ACHN (cell line): ENCODE results near the gene XRN1.
"Not testable (repeated sequence)": the region's sequence is repeated elsewhere in the genome, so short reads cannot be mapped to it uniquely, and the experiment has no call there.

Experiments used
- DNase-seq: peaks from one replicate; pipeline ENCODE4 v3.0.0-alpha.2; 2015
- in situ Hi-C: cut with HindIII; loops from 2 replicates; pipeline ENCODE4 v1.10.0; 2017; ENCODE audit warnings: low sequenced_read_pairs, low pct_ligation_motif_present, low pct_unique_long_range_greater_than_20kb

XRN1 gene

DNA sequence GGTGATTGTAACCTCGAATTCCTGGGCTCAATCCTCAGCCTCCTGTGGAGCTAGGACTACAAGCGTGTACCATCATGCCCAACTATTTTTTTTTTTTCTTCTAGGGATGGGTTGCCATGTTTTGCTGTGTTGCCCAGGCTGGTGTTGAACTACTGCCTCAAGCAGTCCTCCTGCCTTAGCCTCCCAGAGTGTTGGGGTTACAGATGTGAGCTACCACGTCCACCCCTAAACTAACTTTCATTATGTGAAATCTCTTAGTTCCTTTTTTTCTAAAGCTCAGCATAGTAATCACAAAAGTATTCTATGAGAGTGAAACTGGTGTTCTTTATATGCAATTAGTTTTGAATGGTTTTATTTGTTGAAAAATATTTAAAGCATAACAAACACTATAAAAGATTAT lies 92.1 kb downstream of the XRN1 start:
- in situ Hi-C loops = no loop called here
- DNase-seq = no peak

DNA sequence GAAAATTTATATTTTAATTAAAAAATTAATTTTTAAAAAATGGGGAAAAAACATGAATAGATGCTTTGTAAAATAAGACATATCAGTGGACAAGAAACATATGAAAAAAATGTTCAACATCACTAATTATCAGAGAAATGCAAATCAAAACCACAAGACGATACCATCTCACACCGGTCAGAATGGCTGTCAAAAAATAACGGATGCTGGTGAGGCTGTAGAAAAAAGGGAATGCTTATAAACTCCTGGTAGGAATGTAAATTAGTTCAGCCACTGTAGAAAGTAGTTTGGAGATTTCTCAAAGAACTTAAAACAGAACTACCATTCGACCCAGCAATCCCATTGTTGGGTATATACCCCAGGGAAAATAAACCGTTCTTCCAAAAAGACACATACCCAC lies 93.8 kb downstream of the XRN1 start:
- DNase-seq = no peak
- in situ Hi-C loops = no loop called here

DNA sequence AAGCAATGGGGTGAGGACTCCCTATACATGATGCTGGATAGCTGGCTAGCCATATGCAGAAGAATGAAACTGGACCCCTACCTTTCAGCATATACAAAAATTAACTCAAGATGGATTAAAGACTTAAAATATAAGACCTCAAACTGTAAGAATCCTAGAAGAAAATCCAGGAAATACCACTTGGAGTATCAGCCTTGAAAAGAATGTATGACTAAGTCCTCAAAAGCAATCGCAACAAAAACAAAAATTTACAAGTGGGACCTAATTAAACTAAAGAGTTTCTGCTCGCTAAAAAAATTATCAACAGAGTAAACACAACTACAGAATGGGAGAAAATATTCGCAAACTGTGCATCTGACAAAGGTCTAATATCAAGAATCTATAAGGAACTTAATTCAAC lies 94.3 kb downstream of the XRN1 start:
- in situ Hi-C loops = no loop called here
- no peak for DNase-seq

DNA sequence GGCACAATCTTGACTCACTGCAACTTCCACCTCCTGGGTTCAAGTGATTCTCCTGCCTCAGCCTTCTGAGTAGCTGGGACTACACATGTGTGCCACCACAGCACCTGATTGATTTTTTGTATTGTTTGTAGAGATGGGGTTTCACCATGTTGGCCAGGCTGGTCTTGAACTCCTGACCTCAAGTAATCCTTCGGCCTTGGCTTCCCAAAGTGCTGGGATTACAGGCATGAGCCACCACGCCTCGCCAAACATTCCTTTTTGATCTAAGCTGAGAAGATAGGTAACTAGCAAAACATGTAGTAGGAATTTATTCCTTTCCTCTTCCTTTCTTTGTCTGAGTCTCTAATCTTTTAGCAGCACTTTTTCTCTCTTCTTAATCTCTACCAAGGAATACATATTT lies 95.1 kb downstream of the XRN1 start:
- DNase-seq, in situ Hi-C loops: not testable (repeated sequence)

DNA sequence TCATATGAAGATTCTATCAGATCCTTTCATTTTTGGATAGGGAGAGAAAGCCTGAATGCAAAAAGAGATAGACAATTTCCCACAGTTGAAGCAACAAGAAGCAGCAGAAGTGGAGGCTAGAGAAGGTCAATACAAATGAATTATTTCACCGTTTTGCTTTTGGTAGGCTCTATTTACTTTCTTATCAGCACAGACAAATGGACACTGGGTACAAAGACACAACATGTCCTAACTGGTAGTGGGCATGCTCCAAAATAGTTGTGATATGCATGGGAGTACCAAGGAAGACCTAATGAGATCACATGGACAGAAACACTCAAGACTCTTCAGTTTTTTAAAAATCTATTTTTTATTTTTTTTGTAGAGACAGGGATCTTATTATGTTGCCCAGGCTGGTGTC lies 99.4 kb downstream of the XRN1 start:
- no peak for DNase-seq
- in situ Hi-C loops = no loop called here

DNA sequence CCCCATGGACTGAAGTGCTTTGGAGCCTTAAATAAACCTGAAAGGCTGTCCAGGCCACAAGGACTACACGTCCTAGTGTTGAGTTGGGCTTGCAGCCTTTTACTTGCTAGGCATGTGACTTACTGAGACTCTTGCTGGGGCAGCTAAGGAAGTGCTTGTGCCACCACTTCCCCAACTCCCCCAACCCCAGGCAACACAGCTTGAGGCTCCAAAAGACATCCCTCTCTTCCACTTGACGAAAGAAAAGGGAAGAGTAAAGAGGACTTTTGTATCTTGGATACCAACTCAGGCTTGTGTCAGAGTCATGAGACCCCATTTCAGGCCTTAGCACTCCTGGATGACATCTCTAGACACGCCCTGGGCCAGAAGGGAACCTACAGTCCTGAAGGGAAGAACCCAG lies 109.8 kb downstream of the XRN1 start:
- DNase-seq = no peak
- in situ Hi-C loops = no loop called here

DNA sequence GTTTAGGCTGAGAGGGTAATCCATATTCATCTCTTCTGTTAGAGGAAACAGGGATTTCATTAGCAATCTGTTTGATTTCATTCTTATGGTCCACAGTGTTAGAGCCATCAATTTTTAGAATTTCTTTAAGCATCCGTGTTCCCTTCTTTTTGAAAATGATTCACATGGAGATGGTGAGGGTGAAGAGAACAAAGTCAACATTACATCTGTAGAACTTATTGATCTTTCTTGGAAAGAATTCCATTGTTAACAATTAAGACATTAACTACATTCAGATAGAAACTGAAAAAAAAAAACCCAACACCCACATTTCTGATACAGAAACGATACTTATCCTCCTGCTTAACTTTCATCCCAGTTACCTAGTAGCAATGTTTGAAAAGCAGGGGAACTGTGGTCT lies 115.4 kb downstream of the XRN1 start:
- in situ Hi-C loops = no loop called here
- no peak for DNase-seq

DNA sequence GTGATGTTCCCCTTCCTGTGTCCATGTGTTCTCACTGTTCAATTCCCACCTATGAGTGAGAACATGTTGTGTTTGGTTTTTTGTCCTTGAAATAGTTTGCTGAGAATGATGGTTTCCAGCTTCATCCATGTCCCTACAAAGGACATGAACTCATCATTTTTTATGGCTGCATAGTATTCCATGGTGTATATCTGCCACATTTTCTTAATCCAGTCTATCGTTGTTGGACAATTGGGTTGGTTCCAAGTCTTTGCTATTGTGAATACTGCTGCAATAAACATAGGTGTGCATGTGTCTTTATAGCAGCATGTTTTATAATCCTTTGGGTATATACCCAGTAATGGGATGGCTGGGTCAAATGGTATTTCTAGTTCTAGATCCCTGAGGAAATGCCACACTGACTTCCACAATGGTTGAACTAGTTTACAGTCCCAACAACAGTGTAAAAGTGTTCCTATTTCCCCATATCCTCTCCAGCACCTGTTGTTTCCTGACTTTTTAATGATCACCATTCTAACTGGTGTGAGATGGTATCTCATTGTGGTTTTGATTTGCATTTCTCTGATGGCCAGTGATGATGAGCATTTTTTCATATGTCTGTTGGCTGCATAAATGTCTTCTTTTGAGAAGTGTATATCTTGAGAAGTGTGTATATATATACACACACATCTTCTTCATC lies 123.4 kb downstream of the XRN1 start:
- in situ Hi-C loops, DNase-seq: not testable (repeated sequence)

DNA sequence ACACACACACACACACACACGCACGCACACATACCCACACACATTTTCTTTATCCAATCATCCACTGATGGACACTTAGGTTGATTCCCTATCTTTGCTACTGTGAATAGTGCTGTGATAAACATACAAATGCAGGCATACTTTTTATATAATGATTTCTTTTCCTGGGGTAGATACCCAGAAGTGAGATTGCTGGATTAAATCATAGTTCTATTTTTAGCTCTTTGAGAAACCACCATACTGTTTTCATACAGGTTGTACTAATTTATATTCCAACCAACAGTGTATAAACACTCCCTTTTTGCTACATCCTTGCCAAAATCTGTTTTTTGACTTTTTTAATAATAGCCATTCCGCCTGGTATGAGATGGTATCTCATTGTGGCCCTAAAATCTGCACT lies 127.9 kb downstream of the XRN1 start:
- no peak for DNase-seq
- in situ Hi-C loops = no loop called here

DNA sequence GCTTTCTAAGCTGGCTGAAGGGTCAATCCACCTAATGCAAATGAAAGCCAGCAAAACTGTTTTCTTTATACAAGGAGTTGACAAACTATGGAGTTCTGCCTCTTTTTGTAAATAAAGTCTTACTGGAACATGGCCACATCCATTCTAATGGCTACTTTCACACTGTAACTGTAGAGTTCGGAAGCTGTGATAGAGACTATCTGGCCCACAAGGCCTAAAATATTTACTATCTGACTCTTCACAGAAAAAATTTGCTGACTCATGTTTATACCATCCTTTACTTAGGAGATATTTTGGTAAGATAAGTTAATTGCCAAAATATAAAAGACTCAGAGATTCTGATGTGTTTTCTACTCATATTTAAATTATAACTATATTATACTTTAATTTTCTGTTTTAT lies 128.7 kb downstream of the XRN1 start:
- in situ Hi-C loops = no loop called here
- DNase-seq = no peak

DNA sequence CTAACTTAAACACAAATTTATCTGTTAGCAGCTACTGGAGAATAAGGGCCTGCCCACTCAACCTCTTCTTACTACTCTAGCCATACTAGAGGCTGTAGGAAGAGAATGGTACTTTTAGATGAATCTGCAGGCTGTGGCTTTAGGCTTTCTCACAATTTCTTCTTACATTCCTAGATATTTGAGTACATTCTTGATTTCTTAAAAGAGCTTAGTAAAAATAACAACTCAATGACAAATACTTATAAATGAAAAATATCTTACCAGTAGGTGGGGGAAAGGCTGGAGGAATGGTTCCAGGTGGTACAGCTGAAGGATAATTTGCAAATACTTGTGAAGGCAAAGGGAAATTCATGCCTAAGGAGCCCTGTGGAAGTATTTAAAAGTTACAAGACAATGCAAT lies 129.5 kb downstream of the XRN1 start:
- no peak for DNase-seq
- in situ Hi-C loops = no loop called here

DNA sequence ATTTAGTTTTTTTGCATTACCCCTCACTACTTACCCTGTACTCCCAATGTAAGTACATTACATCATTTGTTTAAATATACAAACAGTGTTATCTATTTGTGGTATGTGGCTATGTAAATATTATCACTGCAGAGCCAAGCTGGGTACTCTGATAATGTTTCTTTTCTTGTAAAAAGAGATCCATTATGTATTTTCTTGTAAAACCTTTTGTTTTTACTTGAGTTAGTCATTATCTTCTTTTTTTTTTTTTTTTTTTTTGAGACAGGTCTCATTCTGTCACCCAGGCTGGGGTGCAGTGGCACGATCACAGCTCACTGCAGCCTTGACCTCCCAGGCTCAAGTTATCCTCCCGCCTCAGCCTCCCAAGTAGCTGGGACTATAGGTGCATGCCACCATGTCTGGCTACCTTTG lies 131.9 kb downstream of the XRN1 start:
- not testable (repeated sequence) for DNase-seq

DNA sequence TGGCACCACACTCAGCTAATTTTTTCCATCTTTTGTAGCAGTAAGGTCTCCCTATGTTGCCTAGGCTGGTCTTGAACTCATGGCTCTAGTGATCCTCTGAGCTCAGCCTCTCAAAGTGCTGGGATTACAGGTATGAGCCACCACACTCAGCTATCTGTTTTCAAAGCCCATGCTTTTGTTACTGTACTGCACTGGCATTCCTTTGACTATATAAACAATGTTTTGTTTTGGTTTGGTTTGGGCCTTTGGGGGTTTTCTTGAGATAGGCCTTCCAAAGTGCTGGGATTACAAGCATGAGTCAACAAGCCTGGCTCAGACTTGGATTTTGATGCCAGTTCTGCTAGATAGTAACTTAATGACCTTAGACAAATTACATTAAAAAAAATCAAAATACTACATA lies 132.8 kb downstream of the XRN1 start:
- DNase-seq = no peak
- in situ Hi-C loops = no loop called here

More for the DNA sequence above, 131.9 kb downstream of the XRN1 start:
- in situ Hi-C loops = not testable (repeated sequence)

DNA sequence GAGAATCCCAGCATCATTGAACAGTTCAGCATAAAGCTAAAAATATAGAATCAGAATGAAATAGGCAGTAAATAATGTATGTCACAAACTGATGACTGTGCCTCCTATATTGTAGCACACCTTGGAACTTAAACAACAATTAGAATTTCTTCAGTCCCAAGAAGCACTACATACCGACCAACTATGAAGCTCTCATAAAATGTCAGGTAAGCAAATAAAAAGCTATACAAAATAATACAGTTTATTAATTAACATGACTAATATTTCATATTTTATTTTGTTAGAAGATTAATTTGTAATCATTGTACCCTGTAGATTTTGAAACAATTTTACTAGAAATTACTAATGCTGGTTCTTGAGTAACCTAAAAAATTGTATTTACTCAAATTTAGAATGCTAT lies 137.4 kb downstream of the XRN1 start:
- in situ Hi-C loops = no loop called here

DNA sequence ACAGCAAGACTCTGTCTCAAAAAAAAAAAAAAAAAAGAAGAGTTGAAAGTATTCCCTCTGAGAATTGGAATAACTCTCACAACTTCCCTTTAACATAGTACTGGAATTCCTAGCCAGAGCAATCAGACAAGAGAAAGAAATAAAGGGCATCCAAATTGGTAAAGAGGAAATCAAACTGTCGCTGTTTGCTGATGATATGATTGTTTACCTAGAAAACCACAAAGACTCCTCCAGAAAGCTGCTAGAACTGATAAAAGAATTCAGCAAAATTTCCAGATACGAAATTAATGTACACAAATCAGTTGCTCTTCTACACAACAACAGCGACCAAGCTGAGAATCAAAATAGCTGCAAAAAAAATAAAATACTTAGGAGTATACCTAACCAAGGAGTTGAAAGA lies 145.0 kb downstream of the XRN1 start:
- DNase-seq, in situ Hi-C loops: not testable (repeated sequence)

More for the DNA sequence above, 137.4 kb downstream of the XRN1 start:
- no peak for DNase-seq

DNA sequence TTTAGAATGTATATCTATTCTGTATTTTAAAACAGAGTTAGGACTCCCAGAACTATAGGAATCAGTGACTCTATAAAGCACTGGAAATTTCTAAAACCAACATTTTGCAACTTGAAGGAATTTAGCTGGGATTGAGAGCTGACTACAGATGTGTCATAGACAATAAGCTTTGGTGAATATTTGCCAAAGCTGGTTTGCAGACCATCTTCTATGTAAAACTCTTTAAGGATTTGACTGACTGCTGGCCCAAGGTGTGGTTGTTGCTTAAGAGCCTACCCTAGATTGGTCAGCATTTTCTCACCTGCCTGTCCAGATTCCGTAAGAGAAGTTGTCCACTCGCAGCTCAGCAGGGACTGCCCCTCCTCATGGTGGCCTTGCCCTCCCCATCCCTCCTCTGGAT lies 149.2 kb downstream of the XRN1 start:
- in situ Hi-C loops = no loop called here
- DNase-seq = no peak

DNA sequence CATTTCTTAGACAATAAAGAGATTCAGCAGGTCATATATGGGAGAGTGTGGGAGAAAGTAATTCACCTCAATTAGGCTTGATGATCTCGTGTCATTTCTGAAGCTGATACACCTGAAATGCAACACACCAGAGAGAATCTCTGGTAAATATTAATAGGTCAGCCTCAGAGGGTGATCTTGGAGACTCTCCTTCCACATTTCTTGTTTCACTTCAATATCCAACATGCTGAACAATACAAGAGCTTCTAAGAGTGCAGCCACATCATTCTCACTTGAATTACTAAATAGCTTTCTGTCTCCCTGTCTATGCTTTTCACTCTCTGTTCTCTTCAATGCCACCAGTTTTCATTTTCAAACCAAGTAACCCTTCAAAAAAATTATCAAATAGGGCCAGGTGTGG lies 151.3 kb downstream of the XRN1 start:
- no peak for DNase-seq
- in situ Hi-C loops = no loop called here

DNA sequence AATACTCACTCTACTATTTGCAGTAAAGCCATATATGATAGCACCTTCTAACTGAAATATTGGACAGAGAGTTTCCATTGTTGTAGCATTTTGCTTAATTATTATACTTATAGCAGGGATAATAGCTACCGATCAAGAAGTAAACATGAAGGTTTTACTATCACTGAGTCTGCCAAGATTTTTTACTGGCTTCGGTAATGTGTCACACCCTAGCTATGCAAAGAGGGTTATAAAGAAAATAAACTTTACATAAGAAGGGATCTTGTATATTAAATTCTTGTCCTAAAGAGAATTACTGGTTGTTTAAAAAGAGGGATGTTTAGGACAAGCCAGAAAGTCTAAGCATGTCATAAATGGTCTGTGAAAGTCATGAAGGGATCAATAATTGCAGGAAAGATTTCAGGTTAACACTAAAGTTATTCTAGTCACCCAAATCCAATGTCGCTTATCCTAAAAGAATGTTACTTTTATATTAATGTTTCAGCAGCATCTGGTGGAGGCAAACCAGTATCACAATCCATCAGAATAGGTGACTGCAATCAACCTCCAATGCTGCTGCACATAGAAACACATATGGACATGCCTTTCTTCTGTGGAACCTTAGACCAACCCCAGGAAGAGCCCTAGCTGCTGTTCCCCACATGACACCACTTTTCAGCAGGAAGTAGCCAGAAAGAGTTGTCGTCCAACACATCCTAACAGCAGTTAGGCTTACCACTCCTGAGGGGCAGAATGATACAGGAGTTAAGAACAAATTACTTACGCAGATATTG lies 159.8 kb downstream of the XRN1 start:
- in situ Hi-C loops = no loop called here

DNA sequence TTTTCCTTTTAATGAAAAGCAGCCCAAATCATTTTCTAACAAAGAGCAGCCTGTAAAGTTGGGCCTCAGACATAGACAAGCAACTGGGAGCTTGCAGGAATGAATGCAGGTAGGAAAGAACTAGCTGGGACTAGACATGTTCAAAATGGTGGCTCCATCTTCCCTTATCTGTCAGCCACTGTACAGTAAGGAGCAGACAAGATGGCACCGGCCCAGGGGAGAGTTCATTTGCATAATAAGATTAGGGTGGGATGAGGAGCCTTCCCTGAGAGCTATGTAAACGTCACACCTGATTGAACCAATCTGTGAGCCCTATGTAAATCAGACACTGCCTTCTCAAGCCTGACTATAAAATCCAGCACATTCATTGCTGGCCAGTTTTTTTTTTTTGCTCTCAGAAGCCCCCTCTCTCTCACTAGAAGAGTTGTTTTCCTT lies 162.7 kb downstream of the XRN1 start:
- DNase-seq = no peak
- in situ Hi-C loops = no loop called here

More for the DNA sequence above, 159.8 kb downstream of the XRN1 start:
- DNase-seq = peak; percentile 2

DNA sequence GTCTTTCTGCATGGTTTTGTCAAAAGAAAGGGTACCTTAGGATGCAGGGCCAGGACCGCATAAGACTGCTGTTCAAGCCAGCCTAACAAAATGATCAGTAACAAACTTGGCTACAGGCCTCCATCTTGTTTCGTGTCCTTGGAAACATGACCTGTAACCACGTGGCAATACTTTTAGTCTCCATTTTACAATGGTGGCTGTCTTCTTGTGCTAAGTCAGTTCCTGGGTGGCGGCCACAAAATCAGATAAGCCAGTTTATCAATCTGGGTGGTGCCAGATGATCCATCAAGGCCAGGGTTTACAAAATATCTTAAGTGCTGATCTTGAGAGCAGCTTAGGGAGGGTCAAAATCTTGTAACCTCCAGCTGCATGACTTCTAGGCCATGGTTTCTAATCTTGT lies 165.3 kb downstream of the XRN1 start:
- no peak for DNase-seq
- in situ Hi-C loops = no loop called here
